ENCODE measurements around the gene MRPS34.

GRCh38 chr16:1820096-1820945, 47.4 kb upstream of the MRPS34 start:
- TF ChIP-seq POLR2A (IDR thresholded peaks at IDR 0.05; ENCODE audit: low read depth, low read length): no peak
- no peak for TF ChIP-seq SPI1 (IDR thresholded peaks at IDR 0.05; ENCODE audit: low read depth, low read length)
- no peak for TF ChIP-seq TAF1 (IDR thresholded peaks at IDR 0.05; ENCODE audit: low read depth, low read length)

Data from GM12891 (cell line).